ENCODE results near the gene DGKZ. TPM values are rescaled to one million over a fixed set of nuclear protein-coding genes. Genes with fewer than 3 reads are reported as not detected.

DGKZ gene
- polyA plus RNA-seq, 2 of the 4 experiments (the other 2 are of a cell fraction) = 12.8 to 28.4 TPM

- no peaks in the 10 kb centered on the region for H3K9me3 ChIP-seq
- no peak overlapping the region; the same call in 2 of the 3 replicates for H3K4me2 ChIP-seq
- TF ChIP-seq HOXB13 (CRISPR knock-in tag; IDR thresholded peaks at IDR 0.05; ENCODE audit: low read depth) = no peak
- TF ChIP-seq ZC3H11A (IDR thresholded peaks at IDR 0.05) = no peak
- no peak for TF ChIP-seq RARB (CRISPR knock-in tag; IDR thresholded peaks at IDR 0.05)
- TF ChIP-seq SREBF2 (IDR thresholded peaks at IDR 0.05) = no peak
- no peak for TF ChIP-seq CHD4 (IDR thresholded peaks at IDR 0.05; ENCODE audit: borderline replicate concordance)
- TF ChIP-seq RNF2 (IDR thresholded peaks at IDR 0.05; ENCODE audit: borderline replicate concordance, low read depth) = no peak
- TF ChIP-seq NFE2L2 (conservative IDR thresholded peaks at IDR 0.05; ENCODE audit: low read length) = no peak
- no peak for TF ChIP-seq CHD2 (IDR thresholded peaks at IDR 0.05; ENCODE audit: low read length, partially characterized antibody)
- no peak for TF ChIP-seq REST (IDR thresholded peaks at IDR 0.05)
- no peak for TF ChIP-seq CTCF (IDR thresholded peaks at IDR 0.05)
- no peak for TF ChIP-seq KDM5A (IDR thresholded peaks at IDR 0.05)
- TF ChIP-seq CBX8 (IDR thresholded peaks at IDR 0.05) = no peak
- TF ChIP-seq HMGXB4 (CRISPR knock-in tag; IDR thresholded peaks at IDR 0.05; ENCODE audit: borderline replicate concordance) = no peak
- no peak for TF ChIP-seq JUNB (IDR thresholded peaks at IDR 0.05)
- no peak for TF ChIP-seq RAD21 (conservative IDR thresholded peaks at IDR 0.05 in 1 of 2, IDR thresholded peaks at IDR 0.05 in 1 of 2)
- TF ChIP-seq PBX3 (IDR thresholded peaks at IDR 0.05) = no peak
- no peak for TF ChIP-seq POLR2A (IDR thresholded peaks at IDR 0.05; ENCODE audit: low read length)
- TF ChIP-seq MAX (IDR thresholded peaks at IDR 0.05) = no peak
- 43% methylated on average over 4 of the region's 4 CpGs for WGBS (ENCODE audit: missing lambda C conversion rate)
- no peak overlapping the region for H3K4me3 ChIP-seq
- FAIRE-seq = no peak
- ATAC-seq = peak; percentile 30 to 61; a peak in 5 of 6 replicates
- H3K27ac ChIP-seq = peak overlapping the region in 1 of 2 experiments; percentile 41; a peak in 3 of 6 replicates
- ChIA-PET CTCF (interaction anchor here (0.7 to 31.4 kb wide), 20 partner anchors 9 to 345 kb away, joined by 3 to 872 read pairs (median 7); partner anchors contain the start of genes CHRM4, CREB3L1 and DGKZ), POLR2A (interaction anchor here (0.5 to 2.6 kb wide), 3 partner anchors 67 to 102 kb away, joined by 3 to 25 read pairs (median 11); no protein-coding TSS in a partner anchor)
- peaks cover 20% of the 10 kb centered on the region for H3K4me1 ChIP-seq
- no peak for DNase-seq (ENCODE audit: low read depth in 1 of 2, low spot score in 1 of 2)
Measured at GRCh38 chr11:46309814-46310259, 37.4 kb upstream of the DGKZ start.
